HepG2 (cell line): Measurements from ENCODE around the gene JMJD4. TPM values are rescaled to one million over a fixed set of nuclear protein-coding genes. Genes with fewer than 3 reads are reported as not detected.

Experiments used
- CENPT ChIP-seq: sonication (generic); formaldehyde crosslinking; IDR thresholded peaks from 2 replicates; pipeline ENCODE4 v1.8.0; 2022; ENCODE audit warnings: low read depth, mild to moderate bottlenecking, moderate library complexity, missing genetic modification reagents
- CHCHD3 ChIP-seq: sonication (generic); formaldehyde crosslinking; IDR thresholded peaks from 2 replicates; pipeline ENCODE4 v1.8.0; 2022; ENCODE audit warnings: mild to moderate bottlenecking, missing genetic modification reagents, moderate library complexity
- FOXC1 ChIP-seq: sonication (generic); formaldehyde crosslinking; IDR thresholded peaks from 2 replicates; pipeline ENCODE4 v1.8.0; 2022; ENCODE audit warnings: mild to moderate bottlenecking, missing genetic modification reagents, borderline replicate concordance
- FOXK2 ChIP-seq: fragments of 450-650 bp; IDR thresholded peaks from 2 replicates; pipeline ENCODE4 v1.6.1; 2016
- KDM5B ChIP-seq: sonication (generic); formaldehyde crosslinking; IDR thresholded peaks from 2 replicates; pipeline ENCODE4 v1.4.0; 2020; ENCODE audit warnings: missing genetic modification reagents, mild to moderate bottlenecking, borderline replicate concordance
- MXI1 ChIP-seq: IDR thresholded peaks from 3 replicates; pipeline ENCODE4 v1.6.1; 2012; ENCODE audit warnings: low read depth, low read length, inconsistent platforms, borderline replicate concordance
- NFATC3 ChIP-seq: sonication (generic); formaldehyde crosslinking; IDR thresholded peaks from 2 replicates; pipeline ENCODE4 v1.5.1; 2020; ENCODE audit warnings: mild to moderate bottlenecking, missing genetic modification reagents
- SALL1 ChIP-seq: sonication (generic); formaldehyde crosslinking; IDR thresholded peaks from 2 replicates; pipeline ENCODE4 v1.8.0; 2022; ENCODE audit warnings: mild to moderate bottlenecking, missing genetic modification reagents
- SMAD9 ChIP-seq: sonication (generic); formaldehyde crosslinking; IDR thresholded peaks from 2 replicates; pipeline ENCODE4 v1.5.1; 2020; ENCODE audit warnings: mild to moderate bottlenecking, missing genetic modification reagents
- U2AF1 ChIP-seq: fragments of 200-400 bp; formaldehyde crosslinking; optimal IDR thresholded peaks from 2 replicates; pipeline ENCODE3; 2017; ENCODE audit warnings: mild to moderate bottlenecking, low read depth, low read length
- ZFP82 ChIP-seq: sonication (generic); formaldehyde crosslinking; IDR thresholded peaks from 2 replicates; pipeline ENCODE4 v1.5.1; 2020; ENCODE audit warnings: mild to moderate bottlenecking, missing genetic modification reagents, borderline replicate concordance
- ZNF354B ChIP-seq: sonication (generic); formaldehyde crosslinking; IDR thresholded peaks from 2 replicates; pipeline ENCODE4 v1.8.0; 2022; ENCODE audit warnings: mild to moderate bottlenecking, missing genetic modification reagents
- ZNF703 ChIP-seq: sonication (generic); formaldehyde crosslinking; IDR thresholded peaks from 2 replicates; pipeline ENCODE4 v1.5.1; 2020; ENCODE audit warnings: missing genetic modification reagents, mild to moderate bottlenecking, moderate library complexity, borderline replicate concordance
- ZNF761 ChIP-seq: sonication (generic); formaldehyde crosslinking; conservative IDR thresholded peaks from 2 replicates; pipeline ENCODE4 v1.4.0; 2020; ENCODE audit warnings: mild to moderate bottlenecking, missing genetic modification reagents
- ZNF766 ChIP-seq: sonication (generic); formaldehyde crosslinking; IDR thresholded peaks from 2 replicates; pipeline ENCODE4 v1.5.0; 2020; ENCODE audit warnings: missing genetic modification reagents, borderline replicate concordance
- ZNF850 ChIP-seq: sonication (generic); formaldehyde crosslinking; conservative IDR thresholded peaks from 2 replicates; pipeline ENCODE4 v1.9.0; 2021; ENCODE audit warnings: mild to moderate bottlenecking, missing genetic modification reagents
- polyA plus RNA-seq, 8 experiments: library from polyadenylated mRNA; depleted of rRNA in 3 of 8; stranded (reverse) in 7 of 8; unstranded in 1 of 8; fragments of >200 nt; fragmentation: Illumina TruSeq in 4 of 8; extraction: Trizol in 4 of 8; gene quantifications; 2 replicates each; pipeline versions ENCODE4 v1.2.1 to v1.2.3, GENCODE V29; 2011 to 2016; ENCODE audit warnings: low read depth in 4 of 8, missing spikeins in 1 of 8, mixed read lengths in 1 of 8; ENCODE audit not compliant: insufficient read depth in 1 of 8
- total RNA-seq, 5 experiments: library from RNA; depleted of rRNA; stranded (reverse); fragments of >200 nt; fragmentation: Illumina TruSeq; extraction: Trizol; gene quantifications; 2 replicates each; pipeline ENCODE4 v1.2.3, GENCODE V29; 2016; ENCODE audit warnings: low read depth in 1 of 5
- TF ChIP-seq, protein P1 (sequence below): sonication (generic); formaldehyde crosslinking; IDR thresholded peaks from 2 replicates; pipeline ENCODE4 v1.4.0; 2020; ENCODE audit warnings: missing genetic modification reagents
- TF ChIP-seq, protein P2 (sequence below): sonication (generic); formaldehyde crosslinking; IDR thresholded peaks from 2 replicates; pipeline ENCODE4 v1.8.1; 2023; ENCODE audit warnings: missing genetic modification reagents, mild to moderate bottlenecking, borderline replicate concordance
- TF ChIP-seq, protein P3 (sequence below): sonication (generic); formaldehyde crosslinking; IDR thresholded peaks from 2 replicates; pipeline ENCODE4 v1.4.0; 2020; ENCODE audit warnings: missing genetic modification reagents
- TF ChIP-seq, protein P4 (sequence below): sonication (generic); formaldehyde crosslinking; IDR thresholded peaks from 2 replicates; pipeline ENCODE4 v1.8.1; 2023; ENCODE audit warnings: missing genetic modification reagents, inconsistent platforms, borderline replicate concordance
- TF ChIP-seq, protein P5 (sequence below): sonication (generic); formaldehyde crosslinking; IDR thresholded peaks from 2 replicates; pipeline ENCODE4 v1.5.1; 2020; ENCODE audit warnings: missing genetic modification reagents, mild to moderate bottlenecking, borderline replicate concordance
- TF ChIP-seq, protein P6 (sequence below): sonication (generic); formaldehyde crosslinking; IDR thresholded peaks from 2 replicates; pipeline ENCODE4 v1.8.0; 2022; ENCODE audit warnings: mild to moderate bottlenecking, missing genetic modification reagents, moderate library complexity

Gene JMJD4
- total and polyA plus RNA-seq, 2 of the 13 experiments (the other 11 are each of a cell fraction or from before 2014, with no cell fraction given) = 10.2 to 29.0 TPM

DNA sequence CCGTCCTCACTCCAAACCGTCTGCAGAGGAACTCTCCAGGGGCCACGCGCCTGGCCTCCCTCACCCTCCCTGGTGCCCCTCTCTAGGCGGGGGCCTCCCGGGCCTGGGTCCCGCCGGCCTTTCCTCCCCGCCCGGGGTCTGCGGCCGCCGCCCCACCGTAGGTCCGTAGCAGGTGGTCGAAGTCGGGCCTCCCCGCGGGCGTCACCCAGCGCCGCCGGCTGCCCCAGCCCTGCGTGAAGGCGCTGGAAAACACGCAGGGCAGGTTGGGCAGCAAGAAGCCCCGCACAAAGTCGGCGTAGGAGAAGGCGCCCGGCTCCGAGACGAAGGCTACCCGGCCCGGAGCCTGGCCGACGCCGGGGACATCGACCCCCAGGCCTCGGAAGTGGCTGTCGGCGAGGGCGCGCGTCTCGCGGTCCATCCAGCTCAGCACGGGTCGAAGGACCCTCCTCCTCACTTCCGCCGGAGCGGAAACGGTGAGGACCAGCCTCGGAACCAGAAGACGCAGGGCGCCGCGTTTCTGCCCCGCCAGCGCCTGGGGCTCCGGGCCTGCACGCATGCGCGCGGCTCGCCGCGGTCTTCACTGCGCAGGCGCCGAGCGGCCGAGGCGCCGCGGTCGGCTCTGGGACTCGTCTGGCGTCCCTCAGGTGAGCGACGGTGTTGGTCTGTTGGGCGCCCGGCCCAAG lies at the start of gene JMJD4, which contains the start of gene SNAP47 (continued):
- TF ChIP-seq, protein P1, sequence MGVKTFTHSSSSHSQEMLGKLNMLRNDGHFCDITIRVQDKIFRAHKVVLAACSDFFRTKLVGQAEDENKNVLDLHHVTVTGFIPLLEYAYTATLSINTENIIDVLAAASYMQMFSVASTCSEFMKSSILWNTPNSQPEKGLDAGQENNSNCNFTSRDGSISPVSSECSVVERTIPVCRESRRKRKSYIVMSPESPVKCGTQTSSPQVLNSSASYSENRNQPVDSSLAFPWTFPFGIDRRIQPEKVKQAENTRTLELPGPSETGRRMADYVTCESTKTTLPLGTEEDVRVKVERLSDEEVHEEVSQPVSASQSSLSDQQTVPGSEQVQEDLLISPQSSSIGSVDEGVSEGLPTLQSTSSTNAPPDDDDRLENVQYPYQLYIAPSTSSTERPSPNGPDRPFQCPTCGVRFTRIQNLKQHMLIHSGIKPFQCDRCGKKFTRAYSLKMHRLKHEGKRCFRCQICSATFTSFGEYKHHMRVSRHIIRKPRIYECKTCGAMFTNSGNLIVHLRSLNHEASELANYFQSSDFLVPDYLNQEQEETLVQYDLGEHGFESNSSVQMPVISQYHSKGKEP (CRISPR knock-in tag) = 0 out of 2 replicates have a peak, but pooled peaks have one; percentile 49
- TF ChIP-seq ZFP82 (CRISPR knock-in tag) (peak; percentile 91), NFATC3 (CRISPR knock-in tag) (no peak), SALL1 (CRISPR knock-in tag) (peak; percentile 96), ZNF850 (CRISPR knock-in tag) (peak; percentile 82; the same call in 1 of the 2 replicates), ZNF703 (CRISPR knock-in tag) (peak; percentile 85; the same call in 1 of the 2 replicates), CHCHD3 (peak; percentile 97), FOXC1 (CRISPR knock-in tag) (peak; percentile 92), MXI1 (peak; percentile 84; the same call in 2 of the 3 replicates), ZNF354B (CRISPR knock-in tag) (peak; percentile 95; the same call in 1 of the 2 replicates), CENPT (CRISPR knock-in tag) (0 out of 2 replicates have a peak, but pooled peaks have one; percentile 25), SMAD9 (CRISPR knock-in tag) (no peak), KDM5B (CRISPR knock-in tag) (peak; percentile 97; the same call in 1 of the 2 replicates), FOXK2 (no peak), U2AF1 (peak; percentile 45), ZNF766 (CRISPR knock-in tag) (peak; percentile 97; the same call in 1 of the 2 replicates), ZNF761 (peak; percentile 88; the same call in 1 of the 2 replicates)
- TF ChIP-seq, protein P2, sequence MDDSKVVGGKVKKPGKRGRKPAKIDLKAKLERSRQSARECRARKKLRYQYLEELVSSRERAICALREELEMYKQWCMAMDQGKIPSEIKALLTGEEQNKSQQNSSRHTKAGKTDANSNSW = no peak; the same call in 1 of the 2 replicates
- TF ChIP-seq, protein P3, sequence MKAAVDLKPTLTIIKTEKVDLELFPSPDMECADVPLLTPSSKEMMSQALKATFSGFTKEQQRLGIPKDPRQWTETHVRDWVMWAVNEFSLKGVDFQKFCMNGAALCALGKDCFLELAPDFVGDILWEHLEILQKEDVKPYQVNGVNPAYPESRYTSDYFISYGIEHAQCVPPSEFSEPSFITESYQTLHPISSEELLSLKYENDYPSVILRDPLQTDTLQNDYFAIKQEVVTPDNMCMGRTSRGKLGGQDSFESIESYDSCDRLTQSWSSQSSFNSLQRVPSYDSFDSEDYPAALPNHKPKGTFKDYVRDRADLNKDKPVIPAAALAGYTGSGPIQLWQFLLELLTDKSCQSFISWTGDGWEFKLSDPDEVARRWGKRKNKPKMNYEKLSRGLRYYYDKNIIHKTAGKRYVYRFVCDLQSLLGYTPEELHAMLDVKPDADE (CRISPR knock-in tag) = peak; percentile 78; the same call in 1 of the 2 replicates
- TF ChIP-seq, protein P4, sequence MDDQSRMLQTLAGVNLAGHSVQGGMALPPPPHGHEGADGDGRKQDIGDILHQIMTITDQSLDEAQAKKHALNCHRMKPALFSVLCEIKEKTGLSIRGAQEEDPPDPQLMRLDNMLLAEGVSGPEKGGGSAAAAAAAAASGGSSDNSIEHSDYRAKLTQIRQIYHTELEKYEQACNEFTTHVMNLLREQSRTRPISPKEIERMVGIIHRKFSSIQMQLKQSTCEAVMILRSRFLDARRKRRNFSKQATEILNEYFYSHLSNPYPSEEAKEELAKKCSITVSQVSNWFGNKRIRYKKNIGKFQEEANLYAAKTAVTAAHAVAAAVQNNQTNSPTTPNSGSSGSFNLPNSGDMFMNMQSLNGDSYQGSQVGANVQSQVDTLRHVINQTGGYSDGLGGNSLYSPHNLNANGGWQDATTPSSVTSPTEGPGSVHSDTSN (CRISPR knock-in tag) = peak; percentile 76; the same call in 1 of the 2 replicates
- TF ChIP-seq, protein P5, sequence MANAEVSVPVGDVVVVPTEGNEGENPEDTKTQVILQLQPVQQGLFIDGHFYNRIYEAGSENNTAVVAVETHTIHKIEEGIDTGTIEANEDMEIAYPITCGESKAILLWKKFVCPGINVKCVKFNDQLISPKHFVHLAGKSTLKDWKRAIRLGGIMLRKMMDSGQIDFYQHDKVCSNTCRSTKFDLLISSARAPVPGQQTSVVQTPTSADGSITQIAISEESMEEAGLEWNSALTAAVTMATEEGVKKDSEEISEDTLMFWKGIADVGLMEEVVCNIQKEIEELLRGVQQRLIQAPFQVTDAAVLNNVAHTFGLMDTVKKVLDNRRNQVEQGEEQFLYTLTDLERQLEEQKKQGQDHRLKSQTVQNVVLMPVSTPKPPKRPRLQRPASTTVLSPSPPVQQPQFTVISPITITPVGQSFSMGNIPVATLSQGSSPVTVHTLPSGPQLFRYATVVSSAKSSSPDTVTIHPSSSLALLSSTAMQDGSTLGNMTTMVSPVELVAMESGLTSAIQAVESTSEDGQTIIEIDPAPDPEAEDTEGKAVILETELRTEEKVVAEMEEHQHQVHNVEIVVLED (CRISPR knock-in tag) = peak; percentile 88
- TF ChIP-seq, protein P6, sequence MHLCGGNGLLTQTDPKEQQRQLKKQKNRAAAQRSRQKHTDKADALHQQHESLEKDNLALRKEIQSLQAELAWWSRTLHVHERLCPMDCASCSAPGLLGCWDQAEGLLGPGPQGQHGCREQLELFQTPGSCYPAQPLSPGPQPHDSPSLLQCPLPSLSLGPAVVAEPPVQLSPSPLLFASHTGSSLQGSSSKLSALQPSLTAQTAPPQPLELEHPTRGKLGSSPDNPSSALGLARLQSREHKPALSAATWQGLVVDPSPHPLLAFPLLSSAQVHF (CRISPR knock-in tag) = peak; percentile 75
